GM19193 (cell line): ENCODE results near the gene PTPRN2.

Experiments
- POLR2A ChIP-seq: IDR thresholded peaks from 4 replicates; pipeline ENCODE4 v1.6.1; 2011; ENCODE audit not compliant: insufficient read depth, insufficient read length; ENCODE audit errors: extremely low read depth

Gene PTPRN2

GRCh38 chr7:157764193-157764592 lies 823.4 kb downstream of the PTPRN2 start:
- TF ChIP-seq POLR2A, result no peak

DNA sequence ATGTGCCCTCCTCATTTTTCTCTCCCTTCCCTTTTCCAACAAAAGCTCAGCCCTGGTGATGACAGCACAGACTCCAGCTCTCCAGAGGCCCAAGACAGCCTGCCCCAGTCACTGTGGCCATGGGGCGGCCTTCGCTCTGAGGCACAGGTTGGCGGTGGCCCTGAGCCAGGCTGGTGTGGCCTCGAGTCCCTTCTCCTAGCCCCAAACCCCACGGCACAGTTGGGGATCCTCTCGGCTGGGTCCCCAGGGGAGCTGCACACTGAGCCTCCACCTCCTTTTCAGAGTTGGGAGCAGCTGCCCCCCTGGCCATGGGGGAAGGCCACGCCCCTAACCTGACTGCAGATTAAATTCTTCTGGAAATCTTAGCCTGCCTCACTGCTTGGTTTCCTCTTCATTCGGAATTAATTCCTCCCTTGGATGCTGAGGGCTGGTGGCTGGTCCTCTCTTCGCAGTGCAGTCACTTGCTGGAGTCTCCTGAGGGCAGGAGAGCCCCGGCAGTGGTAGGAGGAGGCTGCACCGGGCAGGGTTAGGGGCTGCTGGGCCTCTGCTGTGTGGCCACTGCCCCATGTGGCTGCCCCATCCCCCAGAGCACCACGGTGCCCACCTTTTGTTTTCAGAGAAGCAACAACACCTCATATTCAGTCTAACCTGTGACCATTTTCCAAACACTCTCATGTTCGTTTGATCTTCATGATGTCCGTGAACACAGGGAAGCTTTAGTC lies 824.2 kb downstream of the PTPRN2 start:
- no peak for TF ChIP-seq POLR2A

GRCh38 chr7:157762824-157763223 lies 824.8 kb downstream of the PTPRN2 start:
- no peak for TF ChIP-seq POLR2A

DNA sequence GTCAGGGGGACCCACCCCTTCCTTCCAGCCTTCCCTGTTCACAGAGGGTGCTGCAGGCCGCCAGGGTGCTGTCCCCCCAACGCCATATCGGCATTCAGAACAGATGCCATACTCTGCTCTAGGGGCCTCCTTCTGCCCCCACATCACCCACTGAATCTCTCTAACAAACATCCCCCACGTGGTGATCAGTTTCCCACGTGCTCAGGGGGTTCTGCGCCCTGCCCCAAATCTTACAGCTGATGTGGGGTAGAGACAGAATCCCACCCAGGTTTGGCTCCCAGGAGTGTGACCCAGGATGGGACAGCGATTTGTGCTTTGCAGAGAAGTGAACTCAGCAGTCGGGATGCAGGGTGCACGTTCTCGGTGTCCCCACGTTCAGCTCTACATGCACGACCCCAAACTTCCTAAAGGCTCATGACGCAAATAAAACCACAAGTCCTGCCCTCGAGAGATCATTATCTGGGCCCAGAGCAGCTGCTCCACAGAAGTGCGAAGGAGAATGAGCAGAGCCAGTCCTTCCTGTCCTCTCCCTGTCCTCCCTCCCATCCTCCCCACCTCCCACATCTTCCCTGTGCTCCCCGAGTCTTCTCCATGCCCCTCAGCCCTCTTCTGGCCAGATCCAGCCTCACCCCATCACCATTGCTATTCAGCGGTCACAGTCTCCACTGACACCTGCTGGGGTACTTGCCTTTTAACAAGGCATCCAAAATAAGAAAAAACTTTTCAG lies 827.5 kb downstream of the PTPRN2 start:
- TF ChIP-seq POLR2A, result no peak

DNA sequence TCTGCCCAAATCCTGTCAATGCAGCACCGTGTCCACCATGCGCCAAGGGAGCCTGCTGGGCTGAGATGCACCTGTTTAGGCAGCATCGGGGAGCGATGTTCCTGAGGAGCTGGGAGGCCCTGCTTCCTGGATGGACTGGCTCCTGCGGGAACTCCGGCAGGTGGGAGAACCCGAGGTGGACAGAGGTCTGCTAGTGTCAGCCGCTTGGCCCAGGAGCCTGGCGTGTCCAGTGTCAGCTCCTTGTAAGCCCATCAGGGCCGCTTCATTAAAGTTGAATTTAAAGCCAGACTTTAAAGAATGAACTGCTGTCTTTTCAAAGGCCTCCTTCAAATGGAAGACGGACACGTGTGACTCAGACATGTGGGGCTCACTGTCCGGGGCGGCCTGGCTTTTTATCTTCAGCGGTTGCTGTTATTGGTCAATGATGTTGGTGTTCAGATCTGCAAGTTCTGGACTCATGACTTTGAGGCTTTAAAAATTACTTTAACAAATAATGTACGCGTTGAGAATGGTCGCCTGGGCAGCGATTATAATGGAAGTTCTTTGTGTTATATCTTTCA lies 828.3 kb downstream of the PTPRN2 start:
- TF ChIP-seq POLR2A, result no peak

- no peak for TF ChIP-seq POLR2A
Measured at GRCh38 chr7:157758468-157759245, 829.0 kb downstream of the PTPRN2 start.

- no peak for TF ChIP-seq POLR2A
Measured at GRCh38 chr7:157757776-157758467, 829.7 kb downstream of the PTPRN2 start.

DNA sequence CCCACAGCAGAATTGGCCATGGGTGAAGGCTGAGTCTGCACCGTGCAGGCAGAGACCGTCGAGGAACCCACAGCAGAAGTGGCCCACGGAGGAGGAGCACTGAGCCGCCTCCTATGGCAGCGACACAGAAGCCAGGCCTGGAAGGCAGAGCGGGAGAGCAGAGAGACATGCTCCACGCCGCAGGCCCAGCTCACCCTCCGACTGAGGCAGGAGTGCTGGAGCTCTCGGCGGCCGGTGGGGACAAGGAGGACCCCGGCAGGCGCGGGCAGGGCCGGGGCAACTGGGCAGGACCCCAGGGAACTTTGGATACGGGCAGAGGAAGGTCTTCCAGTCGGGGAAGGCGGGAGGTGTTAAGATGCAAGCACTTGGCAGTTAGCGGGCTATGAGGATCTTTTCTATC lies 830.4 kb downstream of the PTPRN2 start:
- TF ChIP-seq POLR2A, result no peak

GRCh38 chr7:157755741-157756140 lies 831.9 kb downstream of the PTPRN2 start:
- TF ChIP-seq POLR2A, result no peak

GRCh38 chr7:157754416-157754790 lies 833.2 kb downstream of the PTPRN2 start:
- TF ChIP-seq POLR2A, result no peak

- TF ChIP-seq POLR2A, result no peak
Measured at GRCh38 chr7:157753713-157754415, 833.8 kb downstream of the PTPRN2 start.

DNA sequence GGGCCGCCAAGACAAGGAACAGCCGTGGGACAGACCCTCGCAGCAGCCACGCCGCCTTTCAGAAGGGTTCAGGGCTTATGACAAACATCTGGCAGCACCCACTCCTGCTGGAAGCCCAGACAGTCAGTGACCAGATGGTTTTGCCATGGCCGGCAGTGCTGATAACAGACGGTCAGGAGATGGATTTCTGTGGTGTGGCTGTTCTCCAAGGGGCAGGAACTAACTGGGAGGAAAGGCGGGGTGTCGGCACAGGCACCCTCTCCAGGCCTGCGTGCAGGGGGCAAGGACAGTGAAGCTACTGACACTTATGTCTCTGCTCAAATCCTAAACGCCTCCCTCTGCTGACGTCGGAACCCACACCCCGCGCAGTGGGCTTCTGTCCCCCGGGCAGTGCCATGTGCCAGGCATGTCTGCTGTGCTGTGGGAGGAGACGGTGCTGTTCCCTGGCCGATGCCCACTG lies 834.8 kb downstream of the PTPRN2 start:
- TF ChIP-seq POLR2A, result no peak

GRCh38 chr7:157751951-157752673 lies 835.5 kb downstream of the PTPRN2 start:
- no peak for TF ChIP-seq POLR2A
